Bronchial epithelial cell (primary cell): ENCODE data around the gene SMU1. TPM values are rescaled to one million over a fixed set of nuclear protein-coding genes. Genes with fewer than 3 reads are reported as not detected.

Source experiments
- DNase-seq: peaks from one replicate; pipeline ENCODE4 v3.0.0-alpha.2; 2010; ENCODE audit warnings: low read depth
- FAIRE-seq: peaks from 2 replicates; lab custom pipeline; 2011; peaks lifted over from hg19 to GRCh38; lab: Jason Lieb, UNC
- H3K27me3 ChIP-seq: 2 replicates; pipeline ENCODE4 v1.5.1; 2011; ENCODE audit warnings: low read length; ENCODE audit not compliant: control insufficient read depth, insufficient read depth
- H3K36me3 ChIP-seq: 2 replicates; pipeline ENCODE4 v1.5.1; 2011; ENCODE audit warnings: low read length; ENCODE audit not compliant: control insufficient read depth, insufficient read depth
- H3K4me3 ChIP-seq: 2 replicates; pipeline ENCODE4 v1.5.1; 2011; ENCODE audit warnings: mild to moderate bottlenecking, low read depth, low read length, control low read depth
- CTCF ChIP-seq: IDR thresholded peaks from 2 replicates; pipeline ENCODE4 v1.5.1; 2011; ENCODE audit warnings: mild to moderate bottlenecking, moderate library complexity, low read length, control low read depth, inconsistent platforms; ENCODE audit not compliant: insufficient read depth, severe bottlenecking
- total RNA-seq: library from RNA; depleted of rRNA; stranded (reverse); fragments of >200 nt; gene quantifications from 2 replicates; pipeline ENCODE4 v1.2.1, GENCODE V29; 2014

The SMU1 gene
- total RNA-seq, 1 donor from 2014 or later, result 40.5 TPM

- FAIRE-seq, result no peak
Observed at GRCh38 chr9:33082128-33082527, 5.7 kb upstream of the SMU1 start.

GRCh38 chr9:33081128-33081851 is 4.8 kb upstream of the SMU1 start:
- DNase-seq, result peak; percentile 87
- peak overlapping the region; percentile 24 for H3K4me3 ChIP-seq
- TF ChIP-seq CTCF, result peak; percentile 55

More at GRCh38 chr9:33082128-33082527, 5.7 kb upstream of the SMU1 start:
- Histone ChIP-seq H3K4me3 (no peak overlapping the region), H3K36me3 (no peaks in the 10 kb centered on the region), H3K27me3 (no peaks in the 10 kb centered on the region)
- TF ChIP-seq CTCF, result no peak
- no peak for DNase-seq

GRCh38 chr9:33080534-33080933 is 4.1 kb upstream of the SMU1 start:
- Histone ChIP-seq H3K27me3 (no peaks in the 10 kb centered on the region), H3K4me3 (peak overlapping the region; percentile 24), H3K36me3 (no peaks in the 10 kb centered on the region)
- DNase-seq, result peak; percentile 98
- no peak for TF ChIP-seq CTCF
- no peak for FAIRE-seq

More at GRCh38 chr9:33081128-33081851, 4.8 kb upstream of the SMU1 start:
- Histone ChIP-seq H3K27me3 (no peaks in the 10 kb centered on the region), H3K36me3 (no peaks in the 10 kb centered on the region)
- no peak for FAIRE-seq

- Histone ChIP-seq H3K27me3 (no peaks in the 10 kb centered on the region), H3K36me3 (peaks cover 21% of the 10 kb centered on the region), H3K4me3 (no peak overlapping the region)
- no peak for TF ChIP-seq CTCF
- FAIRE-seq (no peak), DNase-seq (no peak)
Observed at GRCh38 chr9:33068991-33069390, 7.5 kb downstream of the SMU1 start.

- FAIRE-seq (no peak), DNase-seq (no peak)
- Histone ChIP-seq H3K4me3 (no peak overlapping the region), H3K36me3 (peaks cover 16% of the 10 kb centered on the region), H3K27me3 (no peaks in the 10 kb centered on the region)
- no peak for TF ChIP-seq CTCF
Observed at GRCh38 chr9:33065157-33066076, 11.1 kb downstream of the SMU1 start.
